T-helper 2 cell treated with Interferon-gamma antibody and Interleukin-4, amounts not matched to agents 5 μg/mL and 100 μg/mL, for 36 hours (primary cell): ENCODE data around the gene PAH.

Experiments used
- DNase-seq: peaks from one replicate; pipeline ENCODE4 v3.0.0; 2021; ENCODE audit warnings: low spot score
- H3K27ac Mint-ChIP-seq: one replicate; pipeline ENCODE4 v1.8.0; 2021; ENCODE audit warnings: mild to moderate bottlenecking, mixed read lengths
- H3K27me3 Mint-ChIP-seq: one replicate; pipeline ENCODE4 v1.8.0; 2021; ENCODE audit warnings: low read depth, mixed read lengths
- H3K36me3 Mint-ChIP-seq: one replicate; pipeline ENCODE4 v1.8.0; 2021; ENCODE audit warnings: low read depth, mixed read lengths
- H3K4me1 Mint-ChIP-seq: one replicate; pipeline ENCODE4 v1.8.0; 2021; ENCODE audit warnings: low read depth, mixed read lengths
- H3K4me3 Mint-ChIP-seq: one replicate; pipeline ENCODE4 v1.8.0; 2022; ENCODE audit warnings: mild to moderate bottlenecking, moderate library complexity, mixed read lengths
- H3K9me3 Mint-ChIP-seq: one replicate; pipeline ENCODE4 v1.8.0; 2021; ENCODE audit warnings: mixed read lengths

PAH gene

DNA sequence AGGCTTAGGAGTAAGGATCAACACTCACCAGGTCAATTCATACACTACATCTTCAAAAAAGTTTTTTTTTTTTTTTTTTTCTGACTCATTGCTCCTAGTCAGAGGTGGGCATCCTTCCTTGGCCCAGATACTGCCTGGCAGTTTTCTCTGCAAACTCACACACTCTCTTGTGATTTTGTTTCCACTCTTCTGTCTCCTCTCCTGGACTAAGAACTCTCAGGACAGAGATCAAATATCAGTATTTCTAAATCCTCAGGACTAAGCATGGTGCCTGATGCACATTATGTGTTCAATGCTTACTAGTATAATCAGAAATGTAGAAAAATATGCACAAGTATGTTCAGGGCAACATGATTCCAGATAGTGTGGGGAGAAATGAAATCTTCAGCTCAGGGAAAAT lies 10.2 kb upstream of the PAH start:
- H3K27me3 Mint-ChIP-seq: no peaks in the 10 kb centered on the region
- no peaks in the 10 kb centered on the region for H3K9me3 Mint-ChIP-seq
- H3K27ac Mint-ChIP-seq: no peak overlapping the region
- DNase-seq: no peak
- H3K4me3 Mint-ChIP-seq: no peak overlapping the region
- H3K4me1 Mint-ChIP-seq: no peaks in the 10 kb centered on the region
- no peaks in the 10 kb centered on the region for H3K36me3 Mint-ChIP-seq

DNA sequence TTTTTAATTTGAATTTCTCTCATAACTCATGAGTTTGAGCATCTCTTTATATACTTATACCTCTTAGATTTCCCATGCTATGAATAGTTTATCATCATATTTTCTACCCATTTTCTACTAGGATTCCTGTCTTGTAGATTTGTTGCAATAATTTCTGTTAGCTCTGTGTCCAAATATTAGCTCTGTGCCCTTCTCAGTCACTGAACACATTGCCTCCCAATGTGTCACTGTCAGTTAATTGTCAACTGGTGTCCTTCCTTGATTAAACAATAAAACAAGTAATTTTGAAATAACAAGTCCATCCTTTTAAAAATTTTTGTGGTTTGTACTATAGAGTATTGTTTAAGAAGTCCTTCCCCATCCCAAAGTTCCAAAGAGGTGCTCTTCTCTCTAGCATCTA lies 4.2 kb upstream of the PAH start:
- Mint-ChIP-seq H3K36me3 (no peaks in the 10 kb centered on the region), H3K27ac (no peak overlapping the region), H3K4me1 (peaks cover 1% of the 10 kb centered on the region), H3K9me3 (no peaks in the 10 kb centered on the region), H3K27me3 (peaks cover 9% of the 10 kb centered on the region), H3K4me3 (no peak overlapping the region)
- DNase-seq: no peak

DNA sequence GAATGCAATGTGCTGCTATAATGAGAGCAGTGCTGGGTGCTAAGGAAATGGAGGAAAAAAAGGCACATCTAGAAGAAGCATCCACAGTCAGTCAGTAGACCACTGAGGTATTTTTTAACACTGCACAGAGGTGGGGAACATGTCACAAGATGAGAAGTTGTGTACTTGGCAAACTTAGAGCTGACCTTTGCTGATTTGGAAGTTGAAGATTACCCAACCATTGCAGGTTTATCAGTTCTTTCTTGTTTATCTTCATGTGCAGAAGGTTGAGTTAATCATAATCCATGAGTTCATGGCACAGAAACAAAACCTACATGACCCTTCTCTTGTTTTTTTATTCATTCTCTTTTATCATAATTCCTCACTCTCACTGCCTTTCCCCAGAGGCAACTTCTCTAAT lies 3.2 kb upstream of the PAH start:
- DNase-seq: no peak
- Mint-ChIP-seq H3K9me3 (no peaks in the 10 kb centered on the region), H3K27ac (no peak overlapping the region), H3K4me3 (no peak overlapping the region), H3K4me1 (peaks cover 1% of the 10 kb centered on the region), H3K36me3 (no peaks in the 10 kb centered on the region), H3K27me3 (peaks cover 11% of the 10 kb centered on the region)

DNA sequence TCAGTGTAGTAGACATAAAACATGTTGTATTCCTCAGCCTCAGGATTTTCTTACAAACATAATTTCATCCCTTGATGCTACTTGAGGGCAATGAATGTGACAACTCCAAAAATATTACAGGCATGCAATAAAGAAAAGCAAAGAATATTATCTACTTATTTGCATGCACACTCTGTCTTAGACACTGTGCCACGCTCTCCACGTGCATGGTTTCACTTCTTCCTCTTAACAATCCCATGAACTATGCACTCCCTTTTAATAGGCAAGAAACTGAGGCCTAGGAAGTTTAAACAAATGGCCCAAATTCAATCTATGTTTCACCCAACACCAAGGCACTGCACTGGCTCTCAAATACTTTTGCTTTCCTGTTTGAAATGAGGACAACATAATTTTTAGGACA lies 1.8 kb upstream of the PAH start:
- no peak overlapping the region for H3K4me3 Mint-ChIP-seq
- H3K27me3 Mint-ChIP-seq: peaks cover 11% of the 10 kb centered on the region
- H3K27ac Mint-ChIP-seq: no peak overlapping the region
- no peak for DNase-seq
- no peaks in the 10 kb centered on the region for H3K9me3 Mint-ChIP-seq
- H3K4me1 Mint-ChIP-seq: peaks cover 1% of the 10 kb centered on the region
- H3K36me3 Mint-ChIP-seq: no peaks in the 10 kb centered on the region

DNA sequence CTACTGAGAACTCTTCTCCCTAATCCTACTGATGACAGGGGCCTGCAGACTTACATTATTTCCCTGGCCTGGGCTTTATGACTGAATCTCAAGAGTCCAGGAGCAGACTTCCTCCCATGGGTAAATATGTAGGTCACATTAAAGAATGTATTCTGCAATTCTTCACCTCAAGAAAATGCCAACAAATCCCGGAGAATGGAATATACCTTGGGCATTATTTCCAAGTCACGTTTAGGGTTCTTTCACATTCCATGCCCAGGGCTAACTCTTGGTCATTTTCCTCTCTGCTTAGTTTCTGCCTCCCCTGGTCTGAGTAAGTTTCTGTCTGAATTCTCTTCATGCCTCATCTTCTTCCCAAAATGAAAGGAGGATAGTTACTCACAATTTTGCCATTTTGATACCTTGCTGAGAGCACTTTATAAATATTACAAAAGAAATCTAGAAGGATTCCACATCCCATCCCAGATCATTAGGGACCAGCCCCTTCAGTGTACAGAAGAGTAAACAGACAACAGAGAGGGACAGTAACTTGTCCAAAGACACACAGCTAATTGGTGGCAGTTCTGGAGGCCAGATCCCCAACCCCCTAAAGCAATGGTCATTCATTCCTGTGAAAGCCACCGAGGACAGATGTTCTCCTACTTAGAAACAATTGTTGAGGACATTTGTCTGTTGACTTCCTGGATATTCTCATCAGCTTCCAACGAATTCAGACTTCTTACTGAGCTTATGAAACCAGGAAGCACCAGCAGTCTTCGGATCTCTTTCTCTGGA lies 605 bp downstream of the PAH start:
- H3K36me3 Mint-ChIP-seq: no peaks in the 10 kb centered on the region
- H3K27ac Mint-ChIP-seq: no peak overlapping the region
- peaks cover 14% of the 10 kb centered on the region for H3K27me3 Mint-ChIP-seq
- H3K4me3 Mint-ChIP-seq: peak overlapping the region; percentile 69
- H3K9me3 Mint-ChIP-seq: no peaks in the 10 kb centered on the region
- DNase-seq: no peak
- H3K4me1 Mint-ChIP-seq: peaks cover 1% of the 10 kb centered on the region

DNA sequence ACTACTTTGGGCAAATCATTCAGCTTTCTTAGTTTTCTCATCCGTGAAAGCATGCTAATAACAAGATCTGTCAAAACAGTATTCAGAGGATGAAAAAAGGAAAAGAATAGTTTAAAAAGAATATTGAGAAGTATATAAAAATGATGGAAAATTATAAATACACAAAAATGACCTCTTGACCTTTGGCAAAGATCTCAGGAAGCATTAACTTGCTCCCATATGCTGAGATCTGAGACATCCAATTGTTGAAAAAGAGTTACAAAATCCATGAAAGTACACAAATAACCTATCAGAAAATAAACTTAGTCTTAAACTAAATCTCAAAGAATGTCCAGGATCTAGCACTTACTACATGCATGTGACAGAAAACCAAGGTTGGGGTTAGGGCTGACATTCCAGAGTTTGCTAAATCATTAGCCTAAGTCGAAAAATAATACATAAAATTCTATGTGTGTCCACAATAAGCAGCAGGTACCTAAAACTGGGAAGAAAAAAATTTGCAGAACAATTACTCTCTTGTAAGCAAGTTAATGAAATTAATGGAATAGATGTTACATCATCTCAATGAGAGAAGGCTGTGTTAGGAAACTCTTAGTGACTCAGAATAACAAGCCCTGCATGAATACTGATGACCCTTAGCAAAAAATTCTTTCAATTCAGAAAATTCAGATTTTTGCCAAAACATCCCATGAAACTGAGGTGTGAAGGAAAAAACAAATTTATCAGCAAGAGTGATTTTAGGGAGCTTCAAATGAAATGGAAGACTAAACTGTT lies 3.4 kb downstream of the PAH start:
- Mint-ChIP-seq H3K27ac (no peak overlapping the region), H3K9me3 (no peaks in the 10 kb centered on the region), H3K4me1 (peaks cover 1% of the 10 kb centered on the region), H3K4me3 (no peak overlapping the region), H3K27me3 (peaks cover 9% of the 10 kb centered on the region), H3K36me3 (no peaks in the 10 kb centered on the region)
- DNase-seq: no peak

DNA sequence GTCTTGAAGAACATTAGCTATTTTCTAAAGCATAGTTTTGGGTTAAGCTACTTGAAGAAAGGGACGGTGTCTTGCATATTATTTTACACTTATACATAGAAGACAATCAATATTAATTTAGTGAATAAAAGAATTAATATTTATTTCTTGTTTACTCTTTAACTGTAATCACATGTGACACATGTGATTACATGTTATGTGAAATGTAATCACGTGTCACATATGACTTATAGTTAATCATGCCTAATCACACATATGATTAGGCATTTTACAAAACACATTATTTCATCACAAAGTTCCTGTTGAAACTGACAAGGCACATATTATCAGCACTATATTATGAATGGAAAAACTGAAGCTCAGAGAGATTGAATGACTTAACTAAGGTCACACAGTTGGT lies 4.8 kb downstream of the PAH start:
- Mint-ChIP-seq H3K4me3 (no peak overlapping the region), H3K27me3 (peaks cover 9% of the 10 kb centered on the region), H3K9me3 (no peaks in the 10 kb centered on the region), H3K36me3 (no peaks in the 10 kb centered on the region), H3K27ac (no peak overlapping the region), H3K4me1 (no peaks in the 10 kb centered on the region)
- no peak for DNase-seq

DNA sequence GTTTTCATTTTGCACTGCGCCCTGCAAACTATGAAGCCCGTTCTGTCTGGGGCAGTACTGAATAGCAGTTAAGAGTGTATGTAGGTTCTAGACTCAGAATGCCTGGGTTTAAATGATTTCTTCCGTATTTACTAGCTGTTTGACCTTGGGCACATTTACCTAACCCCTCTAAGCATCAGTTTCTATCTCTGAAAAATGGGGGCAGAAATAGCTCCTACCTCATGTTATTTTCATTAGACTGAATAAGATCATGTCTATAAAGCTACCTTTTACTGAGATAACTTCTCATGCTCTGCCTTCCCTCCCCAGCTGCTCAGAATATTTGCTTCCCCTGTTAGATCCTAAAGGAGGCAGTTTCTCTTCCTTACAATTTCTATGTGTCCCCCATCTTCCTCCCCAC lies 5.7 kb downstream of the PAH start:
- no peaks in the 10 kb centered on the region for H3K9me3 Mint-ChIP-seq
- H3K4me1 Mint-ChIP-seq: no peaks in the 10 kb centered on the region
- peaks cover 8% of the 10 kb centered on the region for H3K27me3 Mint-ChIP-seq
- H3K27ac Mint-ChIP-seq: no peak overlapping the region
- DNase-seq: no peak
- H3K4me3 Mint-ChIP-seq: no peak overlapping the region
- no peaks in the 10 kb centered on the region for H3K36me3 Mint-ChIP-seq

DNA sequence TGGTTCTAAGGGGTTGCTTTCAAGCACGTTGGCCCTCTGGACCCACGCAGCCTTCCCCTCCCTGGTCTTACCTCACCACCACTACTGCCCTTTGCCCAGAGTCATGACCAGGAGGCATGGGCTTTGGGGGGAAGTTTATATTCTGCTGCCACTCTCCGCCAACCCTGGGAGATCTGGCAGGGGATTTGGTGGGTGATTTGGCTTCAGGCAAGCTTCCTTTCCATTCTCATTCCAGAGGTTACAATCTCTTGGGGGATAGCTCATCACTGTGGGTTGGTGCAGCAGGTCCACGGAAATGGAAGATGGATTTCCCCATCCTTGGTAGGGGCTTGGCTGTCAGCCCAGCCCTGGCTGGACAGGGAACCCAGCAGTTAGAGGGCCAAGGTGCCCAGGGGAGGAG lies 6.3 kb downstream of the PAH start:
- Mint-ChIP-seq H3K36me3 (no peaks in the 10 kb centered on the region), H3K27me3 (peaks cover 6% of the 10 kb centered on the region), H3K9me3 (no peaks in the 10 kb centered on the region), H3K4me3 (no peak overlapping the region), H3K4me1 (no peaks in the 10 kb centered on the region), H3K27ac (no peak overlapping the region)
- no peak for DNase-seq

DNA sequence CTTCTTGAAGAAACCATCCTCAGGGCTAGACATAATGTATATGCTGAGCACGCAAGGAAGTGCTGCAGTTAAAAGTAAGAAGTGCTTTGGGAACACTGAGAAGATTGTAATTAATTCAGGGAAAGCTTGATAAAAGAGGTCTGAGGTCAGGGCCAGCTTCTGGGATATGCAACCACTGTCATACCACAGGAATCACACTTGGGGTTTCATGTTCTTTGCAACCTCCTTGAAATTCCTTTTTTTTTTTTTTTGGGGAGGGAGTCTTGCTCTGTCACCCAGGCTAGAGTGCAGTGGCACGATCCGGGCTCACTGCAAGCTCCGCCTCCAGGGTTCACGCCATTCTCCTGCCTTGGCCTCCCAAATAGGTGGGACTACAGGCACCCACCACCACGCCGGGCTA lies 6.9 kb downstream of the PAH start:
- Mint-ChIP-seq H3K4me3 (no peak overlapping the region), H3K9me3 (no peaks in the 10 kb centered on the region), H3K27me3 (peaks cover 5% of the 10 kb centered on the region), H3K27ac (no peak overlapping the region), H3K36me3 (no peaks in the 10 kb centered on the region), H3K4me1 (no peaks in the 10 kb centered on the region)
- DNase-seq: no peak

DNA sequence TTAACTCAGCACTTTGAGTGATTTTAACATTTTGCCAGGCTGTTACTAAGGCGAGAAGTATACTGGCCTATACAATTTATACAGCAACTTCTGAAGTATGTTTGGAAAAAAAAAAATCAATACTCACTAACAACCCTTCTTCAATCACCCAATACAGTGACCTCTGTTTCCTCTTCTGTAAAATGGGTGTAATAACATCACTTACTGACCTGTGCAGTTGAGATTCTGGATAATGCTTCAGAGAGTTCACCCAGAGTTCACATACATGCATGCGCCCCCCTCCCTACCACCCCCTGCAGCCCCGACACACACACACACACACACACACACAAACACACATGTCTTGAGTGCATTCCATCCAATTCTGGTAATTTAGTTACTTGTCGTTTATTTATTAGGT lies 9.1 kb downstream of the PAH start:
- no peak for DNase-seq
- no peak overlapping the region for H3K4me3 Mint-ChIP-seq
- no peaks in the 10 kb centered on the region for H3K4me1 Mint-ChIP-seq
- no peak overlapping the region for H3K27ac Mint-ChIP-seq
- no peaks in the 10 kb centered on the region for H3K9me3 Mint-ChIP-seq
- H3K27me3 Mint-ChIP-seq: peaks cover 3% of the 10 kb centered on the region
- no peaks in the 10 kb centered on the region for H3K36me3 Mint-ChIP-seq

DNA sequence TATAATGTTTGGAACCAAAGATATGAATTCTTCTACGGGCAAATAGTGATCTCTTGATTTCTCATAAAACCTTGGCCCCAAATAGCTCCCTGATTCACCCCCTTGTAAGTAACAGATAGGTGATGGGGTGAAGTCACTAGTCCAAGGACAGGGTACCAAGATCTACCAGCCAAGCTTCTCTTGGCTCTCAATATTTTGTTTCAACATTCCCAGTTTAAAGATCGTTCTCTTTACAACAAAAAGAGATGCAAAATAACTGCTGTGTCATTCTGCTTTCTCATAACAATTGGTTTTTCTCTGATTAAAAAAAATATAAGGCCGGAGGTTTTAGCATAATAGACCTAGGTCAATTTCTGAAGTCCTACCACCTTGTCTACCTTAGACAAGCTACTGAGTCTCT lies 11.8 kb downstream of the PAH start:
- Mint-ChIP-seq H3K9me3 (no peaks in the 10 kb centered on the region), H3K4me1 (no peaks in the 10 kb centered on the region), H3K4me3 (no peak overlapping the region), H3K27me3 (peaks cover 3% of the 10 kb centered on the region), H3K27ac (no peak overlapping the region), H3K36me3 (no peaks in the 10 kb centered on the region)
- no peak for DNase-seq

DNA sequence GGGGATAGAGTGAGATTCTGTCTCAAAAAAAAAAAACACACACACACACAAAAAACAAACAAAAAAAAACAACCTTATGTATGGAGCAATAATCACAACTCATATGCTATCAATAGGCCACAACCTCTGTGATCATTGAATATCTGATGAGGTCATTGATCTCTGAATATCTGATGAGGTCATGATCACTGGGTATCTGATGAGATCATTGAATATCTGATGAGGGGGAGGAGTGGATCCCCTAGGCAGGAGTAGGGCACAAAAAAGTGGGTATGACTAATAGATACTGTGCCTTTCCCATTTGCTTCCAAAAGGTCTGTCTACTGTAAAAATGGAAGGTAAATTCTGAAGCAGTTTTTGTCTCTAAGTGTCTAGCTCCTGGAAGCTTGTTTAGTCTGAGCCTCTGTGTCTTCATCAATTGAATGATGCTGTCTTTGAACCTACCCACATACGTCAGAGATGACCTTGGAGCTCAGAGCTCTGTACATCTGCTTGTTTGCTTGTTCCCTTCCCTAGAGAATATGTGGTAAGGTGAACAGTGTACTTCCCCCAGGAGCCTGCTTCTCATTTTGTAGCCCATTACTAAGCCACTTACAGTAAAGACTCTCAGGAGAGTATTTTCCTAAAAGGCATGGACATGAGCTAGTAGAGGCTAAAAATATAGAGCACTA lies 13.6 kb downstream of the PAH start:
- no peak for DNase-seq
- Mint-ChIP-seq H3K27ac (no peak overlapping the region), H3K4me3 (no peak overlapping the region), H3K36me3 (no peaks in the 10 kb centered on the region), H3K27me3 (peaks cover 3% of the 10 kb centered on the region), H3K4me1 (no peaks in the 10 kb centered on the region), H3K9me3 (no peaks in the 10 kb centered on the region)

DNA sequence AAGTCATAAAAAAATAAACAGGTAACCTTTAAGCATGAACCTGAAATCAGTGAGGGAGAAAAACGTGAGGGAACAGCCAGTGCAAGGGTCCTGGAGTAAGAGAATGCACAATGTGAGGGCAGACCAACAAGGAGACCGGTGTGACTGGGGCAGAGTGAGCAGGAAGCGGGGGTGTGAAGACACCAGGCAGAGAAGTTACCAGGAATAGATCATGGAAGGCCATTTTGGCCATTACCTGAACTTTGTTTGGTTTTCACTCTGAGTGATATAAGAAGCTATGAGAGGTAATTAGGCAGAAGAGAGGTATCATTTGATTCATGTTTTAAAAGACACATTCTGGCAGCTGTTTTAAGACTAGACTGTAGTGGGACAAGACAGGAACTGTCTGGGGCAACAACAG lies 15.0 kb downstream of the PAH start:
- Mint-ChIP-seq H3K9me3 (no peaks in the 10 kb centered on the region), H3K36me3 (no peaks in the 10 kb centered on the region), H3K27me3 (peaks cover 3% of the 10 kb centered on the region), H3K27ac (no peak overlapping the region), H3K4me3 (no peak overlapping the region), H3K4me1 (no peaks in the 10 kb centered on the region)
- DNase-seq: no peak
